Stimulated activated CD4-positive, alpha-beta T cell treated with anti-CD3 and anti-CD28 coated beads, TNF-alpha, amount 100 ng/mL, for 48 hours (primary cell): ENCODE data around the gene HDAC6.

ENCODE experiments used
- DNase-seq, 3 donors: peaks; one replicate each; pipeline ENCODE4 v3.0.0-alpha.2; 2020; ENCODE audit warnings: low read depth in 3 of 3

Gene HDAC6

DNA sequence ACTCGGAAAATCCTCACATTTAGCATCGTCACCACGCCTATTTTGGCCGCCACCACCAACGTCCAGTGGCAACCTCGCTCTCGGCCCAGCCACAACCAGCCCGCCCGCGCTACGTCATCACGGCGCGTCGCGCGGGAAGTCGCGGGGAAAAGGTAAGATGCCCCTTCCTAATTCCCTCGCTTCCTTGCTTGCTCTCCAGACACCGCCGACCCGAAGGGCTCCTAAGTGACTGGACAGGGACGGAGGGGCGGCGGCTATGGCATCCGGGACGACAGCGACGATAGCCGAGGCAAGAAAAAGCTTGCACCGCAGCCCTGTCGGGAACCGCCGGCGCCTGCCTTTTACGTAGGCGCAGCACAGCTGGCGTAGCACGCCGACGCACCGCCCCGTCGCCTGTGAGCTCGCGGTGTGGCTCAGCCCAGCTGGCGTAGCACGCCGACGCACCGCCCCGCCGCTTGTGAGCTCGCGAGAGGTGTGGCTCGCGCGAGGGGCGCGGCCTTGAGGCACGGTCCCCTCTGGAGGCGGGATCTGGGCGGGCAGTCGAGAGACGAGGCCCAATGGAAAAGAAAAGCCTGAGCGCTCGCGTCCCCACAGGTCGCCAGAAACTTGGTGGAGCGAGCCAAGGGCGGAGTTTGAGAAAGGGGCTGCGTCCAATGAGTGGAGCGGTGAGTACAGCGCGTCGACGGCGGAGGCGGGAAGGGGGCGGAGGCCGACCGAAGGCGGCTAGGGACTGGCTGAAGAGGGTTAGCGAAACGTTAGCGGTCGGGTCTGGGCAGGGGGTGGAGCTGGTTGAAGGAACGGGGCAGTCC is at the start of gene HDAC6:
Gene HDAC6, plus strand, starts transcription at position 788 of the 809 bp plus-strand sequence. CDS start 626 bp downstream, outside the sequence.
- peak; percentile 82 to 94 (median 85) for DNase-seq

DNA sequence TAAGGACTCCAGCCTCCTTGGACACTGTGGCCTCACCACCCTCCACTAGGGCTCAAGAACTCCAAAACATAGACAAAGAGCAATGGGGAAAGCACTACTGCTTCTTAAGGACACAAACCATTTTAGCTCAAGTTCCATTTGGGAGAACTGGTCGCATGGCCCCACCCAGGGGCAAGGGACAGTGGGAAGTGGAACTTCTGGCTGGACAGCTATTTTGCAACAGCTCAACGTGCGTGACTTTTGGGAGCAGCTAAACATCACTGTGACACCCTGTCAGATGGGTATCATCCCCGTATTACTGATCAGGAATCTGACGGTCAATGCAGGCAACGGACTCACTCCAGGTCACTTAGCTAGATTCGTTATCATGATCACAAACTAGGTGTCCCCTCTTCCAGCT is 49.4 kb upstream of the HDAC6 start:
- no peak for DNase-seq

DNA sequence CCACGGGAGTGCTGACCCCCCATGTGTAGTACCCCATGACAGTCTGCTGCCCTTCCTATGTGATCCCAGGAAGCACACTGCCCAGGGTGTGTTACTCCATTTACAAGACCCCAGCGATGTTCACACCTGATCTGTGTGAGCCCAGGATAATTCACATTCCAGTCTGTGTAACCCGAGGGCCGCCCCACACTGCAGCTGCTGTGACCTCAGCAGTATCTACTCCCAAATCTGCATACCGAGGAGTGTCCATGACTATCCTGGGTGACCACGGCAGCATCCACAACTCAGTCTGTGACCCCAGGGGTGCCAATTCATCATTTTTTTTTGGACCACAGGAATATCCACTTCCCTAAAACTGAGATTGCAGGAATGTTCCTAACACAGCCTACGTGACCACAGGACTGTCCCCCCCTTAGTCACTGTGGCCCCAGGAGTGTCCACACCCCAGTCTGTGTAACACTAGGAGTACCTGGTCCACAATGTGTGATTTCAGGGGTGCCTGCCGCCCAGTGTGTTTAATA is 48.1 kb upstream of the HDAC6 start:
- DNase-seq = no peak

DNA sequence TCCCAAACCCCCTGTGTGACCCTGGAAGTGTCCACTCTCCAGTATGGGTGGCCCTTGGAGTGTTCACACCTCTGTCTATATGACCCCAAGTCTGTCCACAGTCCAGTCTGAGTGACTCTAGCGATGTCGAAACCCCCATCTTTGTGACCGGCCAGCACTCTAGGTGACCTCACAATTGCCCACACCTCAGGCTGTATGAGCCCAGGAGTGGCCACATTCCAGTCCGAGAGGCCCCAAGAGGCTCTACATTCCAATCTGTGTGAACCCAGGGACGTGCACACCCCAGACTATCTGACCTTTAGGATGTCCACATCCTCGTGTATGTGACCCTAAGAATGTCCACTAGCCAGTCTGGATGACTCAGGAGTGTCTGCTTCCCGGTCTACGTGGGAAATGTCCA is 47.6 kb upstream of the HDAC6 start:
- no peak for DNase-seq

DNA sequence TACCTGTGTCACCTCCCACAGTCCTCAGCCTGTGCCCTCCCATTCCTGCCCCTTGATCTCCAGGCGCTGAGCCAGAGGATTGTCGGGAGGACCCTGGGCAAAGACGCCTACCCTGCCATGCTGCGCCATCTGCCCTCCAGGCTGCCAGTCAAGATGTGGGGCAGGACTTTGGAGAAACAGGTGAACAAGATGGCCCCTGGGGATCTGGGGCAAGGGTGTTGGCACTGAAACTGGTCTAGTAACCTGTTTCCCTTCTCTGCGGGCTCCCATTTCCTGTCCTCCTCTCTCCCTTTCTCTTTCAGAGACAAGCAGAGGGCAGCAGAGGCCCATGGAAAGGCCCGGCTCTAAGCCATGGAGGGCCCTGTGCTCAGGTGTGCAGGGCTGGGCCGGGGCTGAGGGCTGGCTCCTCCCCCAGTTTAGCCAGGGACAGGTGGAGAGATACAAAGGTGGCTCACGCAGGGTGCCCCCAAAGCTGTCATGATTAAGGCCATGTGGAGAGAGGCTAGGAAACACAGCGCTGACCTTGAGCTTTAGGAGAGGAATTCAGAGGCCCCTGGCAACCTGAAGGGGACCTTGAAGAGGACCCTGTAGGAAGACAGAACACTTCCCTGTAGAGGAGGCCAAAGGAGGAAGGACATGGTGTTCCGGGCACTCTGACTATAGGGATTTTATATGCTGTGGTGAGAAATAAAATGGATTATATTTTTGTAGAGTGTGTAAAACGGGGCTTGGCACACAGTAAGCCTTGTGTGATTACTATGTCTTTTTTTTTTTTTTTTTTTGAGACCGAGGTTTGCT is 40.0 kb upstream of the HDAC6 start, which contains the start of gene GLOD5:
Gene GLOD5, plus strand, starts transcription at position 74 of the 798 bp plus-strand sequence. Its CDS starts 44 bp downstream, at position 118.
- DNase-seq = no peak

DNA sequence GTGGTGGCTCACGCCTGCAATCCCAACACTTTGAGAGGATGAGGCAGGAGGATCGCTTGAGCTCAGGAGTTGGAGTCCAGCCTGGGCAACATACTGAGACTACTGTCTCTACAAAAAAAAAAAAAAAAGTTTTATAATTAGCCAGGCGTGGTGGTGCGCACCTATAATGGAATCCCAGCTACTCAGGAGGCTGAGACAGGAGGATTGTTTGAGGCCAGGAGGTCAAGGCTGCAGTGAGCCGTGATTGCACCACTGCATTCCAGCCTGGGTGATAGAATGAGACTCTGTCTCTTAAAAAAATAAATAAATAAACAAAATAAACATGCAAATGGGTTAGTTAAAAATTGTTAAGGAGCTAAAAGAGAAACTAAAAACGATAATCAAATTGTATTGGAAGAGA is 32.6 kb upstream of the HDAC6 start:
- DNase-seq = no peak

DNA sequence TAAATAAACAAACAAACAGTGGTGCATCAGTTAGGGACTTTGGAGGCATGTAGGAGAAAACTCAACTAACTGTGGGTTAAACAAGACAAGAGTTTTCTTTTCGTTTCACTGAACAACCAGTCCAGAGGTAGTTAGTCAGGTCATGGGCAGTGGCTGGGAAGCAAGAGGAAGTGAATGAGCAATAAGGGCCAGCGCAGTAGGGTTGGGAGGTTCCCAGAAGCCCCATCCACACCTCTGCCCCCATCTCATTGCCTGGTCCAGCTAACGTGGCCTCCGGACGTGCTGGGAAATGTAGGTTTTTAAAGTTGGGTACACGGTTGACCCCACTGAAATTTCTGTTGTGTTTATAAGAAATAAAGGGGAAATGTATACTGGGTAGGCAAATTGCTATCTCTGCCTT is 31.6 kb upstream of the HDAC6 start:
- no peak for DNase-seq

DNA sequence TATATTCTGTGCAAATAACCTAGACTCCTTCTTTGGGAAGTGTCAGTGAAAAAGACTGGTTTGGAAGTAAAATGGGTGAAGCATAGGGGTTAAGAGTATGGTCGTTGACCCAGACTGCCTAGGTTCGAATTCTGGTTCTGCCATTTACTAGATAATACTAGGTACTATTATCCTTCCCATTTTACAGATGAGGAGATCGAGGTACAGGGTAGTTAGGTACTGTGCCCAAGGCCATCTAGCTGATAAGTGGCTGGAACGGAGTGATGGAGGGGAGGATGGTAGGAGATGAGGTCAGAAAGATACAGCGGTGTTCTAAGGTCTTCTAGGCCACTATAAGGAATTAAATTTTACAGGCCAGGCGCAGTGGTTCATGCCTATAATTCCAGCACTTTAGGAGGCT is 29.3 kb upstream of the HDAC6 start:
- DNase-seq = no peak

DNA sequence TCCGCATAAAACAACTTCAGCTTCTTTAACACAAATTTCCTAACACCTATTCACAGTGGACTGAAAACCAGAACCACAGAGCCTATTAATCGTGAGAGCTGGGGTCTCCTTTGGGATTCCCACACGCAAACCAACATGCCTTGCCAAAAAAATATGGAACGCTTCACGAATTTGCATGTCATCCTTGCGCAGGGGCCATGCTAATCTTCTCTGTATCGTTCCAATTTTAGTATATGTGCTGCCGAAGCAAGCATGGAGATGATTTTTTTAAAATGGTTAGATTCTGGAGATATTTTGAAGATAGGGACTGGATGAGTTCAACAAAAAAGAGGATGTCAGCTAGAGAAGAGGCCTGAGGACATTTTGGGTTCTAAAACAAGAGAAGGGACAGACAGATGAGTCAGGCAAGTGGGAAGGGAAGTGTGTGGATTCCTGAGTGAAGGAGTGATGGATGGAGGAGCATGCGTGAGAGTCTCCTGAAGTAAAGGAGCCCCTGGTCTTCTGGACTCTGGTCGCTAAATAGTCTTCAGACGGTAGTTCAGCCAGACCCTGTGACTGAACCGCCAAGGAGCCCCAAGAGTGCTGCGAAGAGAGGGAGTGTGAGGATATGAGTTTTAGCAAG is 24.9 kb upstream of the HDAC6 start:
- no peak for DNase-seq

DNA sequence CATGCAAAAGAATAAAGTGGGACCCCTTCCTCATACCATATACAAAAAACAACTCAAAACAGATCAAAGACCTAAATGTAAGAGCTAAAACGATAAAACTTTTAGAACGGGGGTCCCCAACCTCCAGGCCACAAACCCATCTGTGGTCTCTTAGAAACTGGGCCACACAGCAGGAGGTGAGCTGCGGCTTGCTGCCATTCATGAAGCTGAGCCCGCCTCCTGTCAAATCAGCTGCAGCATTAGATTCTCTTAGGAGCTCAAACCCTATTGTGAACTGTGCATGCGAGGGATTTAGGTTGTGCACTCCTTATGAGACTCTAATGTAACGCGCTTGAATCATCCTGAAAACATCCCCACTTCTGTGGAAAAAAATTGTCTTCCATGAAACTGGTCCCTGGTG is 22.5 kb upstream of the HDAC6 start:
- DNase-seq = no peak

DNA sequence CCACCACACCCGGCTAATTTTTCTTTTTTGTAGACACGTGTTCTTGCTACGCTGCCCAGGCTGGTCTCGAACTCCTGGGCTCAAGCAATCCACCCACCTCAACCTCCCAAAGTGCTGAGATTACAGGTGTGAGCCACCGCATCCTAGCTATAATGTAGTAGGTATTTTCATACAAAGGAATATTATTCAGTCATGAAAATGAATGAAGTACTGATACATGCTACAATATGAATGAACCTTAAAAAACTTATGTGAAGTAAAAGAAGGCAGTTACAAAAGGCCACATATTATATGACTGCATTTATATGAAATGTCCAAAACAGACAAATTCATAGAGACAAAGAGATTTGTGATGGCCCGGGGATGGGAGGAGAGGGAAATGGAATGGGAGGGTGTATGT is 20.2 kb upstream of the HDAC6 start:
- no peak for DNase-seq

DNA sequence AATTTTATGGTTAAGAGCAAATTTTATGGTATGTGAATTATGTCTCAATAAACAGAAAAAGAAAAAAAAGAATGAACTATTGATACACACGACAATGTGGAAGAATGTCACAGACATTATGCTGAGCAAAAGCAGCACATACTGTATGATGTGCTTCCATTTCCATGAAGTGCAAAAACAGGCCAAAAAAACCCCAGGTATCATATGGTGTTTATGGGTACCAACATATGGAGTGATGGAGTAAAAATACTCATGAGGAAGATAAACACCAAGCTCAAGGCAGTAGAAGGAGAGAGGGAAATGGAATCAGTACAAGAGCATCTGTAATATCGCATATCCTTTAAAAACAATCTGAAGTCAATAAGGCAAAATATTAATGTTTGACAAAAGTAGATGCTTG is 19.7 kb upstream of the HDAC6 start:
- no peak for DNase-seq

DNA sequence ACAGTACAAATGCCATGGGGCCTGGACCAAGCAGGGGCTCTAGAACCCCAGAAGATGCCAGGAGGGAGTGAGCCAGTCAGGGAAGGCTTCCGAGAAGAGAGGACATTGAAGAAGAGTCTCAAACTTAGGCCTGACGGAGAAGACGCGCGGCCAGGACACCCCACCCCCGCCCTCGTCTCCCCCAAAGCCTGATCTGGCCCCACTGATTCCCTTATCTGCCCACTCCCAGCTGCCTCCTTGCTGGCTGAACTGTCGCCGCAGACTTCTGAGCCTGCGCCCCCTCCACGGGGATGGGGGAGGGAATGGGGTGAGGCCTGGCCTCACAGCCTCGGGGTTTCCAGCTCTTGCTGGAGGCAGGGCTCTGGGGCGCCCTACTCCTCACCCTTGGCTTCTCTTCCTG is 19.1 kb upstream of the HDAC6 start:
- DNase-seq = no peak

DNA sequence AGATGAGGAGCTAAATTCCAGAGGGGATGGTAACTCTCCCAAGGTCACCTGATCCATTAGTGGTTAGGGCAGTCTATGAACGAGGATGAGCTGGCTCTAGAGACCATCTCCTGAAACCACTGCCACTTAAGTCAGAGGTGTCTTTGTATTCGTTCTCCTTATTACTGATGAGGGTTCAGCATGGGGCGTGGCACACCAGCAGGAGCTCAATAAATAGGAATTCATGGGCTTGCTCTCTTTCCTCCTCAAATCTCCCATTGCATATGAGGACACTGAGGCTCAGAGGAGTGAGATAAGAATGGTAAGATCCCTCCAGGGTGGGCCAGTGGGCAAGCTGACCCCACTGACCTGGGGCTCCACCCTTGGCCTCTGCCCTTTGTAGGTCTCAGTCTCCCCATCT is 17.1 kb upstream of the HDAC6 start:
- DNase-seq = no peak

DNA sequence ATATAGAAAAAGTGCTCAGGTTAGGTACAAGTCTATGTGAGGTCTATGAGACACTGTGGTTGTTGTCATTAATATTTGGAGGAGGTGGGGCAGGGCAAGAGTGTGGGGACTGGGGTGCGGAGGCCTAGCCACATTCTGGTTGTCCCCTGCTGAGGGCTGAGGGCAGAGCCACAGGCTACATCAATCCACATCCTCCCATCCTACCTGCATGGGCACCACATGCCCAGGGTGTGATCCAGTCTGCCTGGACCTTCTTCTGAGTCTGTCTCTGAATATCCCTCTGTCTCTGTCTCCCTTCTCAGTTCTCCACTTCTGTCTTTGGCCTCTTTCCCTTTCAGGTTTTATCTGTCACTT is 16.7 kb upstream of the HDAC6 start:
- no peak for DNase-seq

DNA sequence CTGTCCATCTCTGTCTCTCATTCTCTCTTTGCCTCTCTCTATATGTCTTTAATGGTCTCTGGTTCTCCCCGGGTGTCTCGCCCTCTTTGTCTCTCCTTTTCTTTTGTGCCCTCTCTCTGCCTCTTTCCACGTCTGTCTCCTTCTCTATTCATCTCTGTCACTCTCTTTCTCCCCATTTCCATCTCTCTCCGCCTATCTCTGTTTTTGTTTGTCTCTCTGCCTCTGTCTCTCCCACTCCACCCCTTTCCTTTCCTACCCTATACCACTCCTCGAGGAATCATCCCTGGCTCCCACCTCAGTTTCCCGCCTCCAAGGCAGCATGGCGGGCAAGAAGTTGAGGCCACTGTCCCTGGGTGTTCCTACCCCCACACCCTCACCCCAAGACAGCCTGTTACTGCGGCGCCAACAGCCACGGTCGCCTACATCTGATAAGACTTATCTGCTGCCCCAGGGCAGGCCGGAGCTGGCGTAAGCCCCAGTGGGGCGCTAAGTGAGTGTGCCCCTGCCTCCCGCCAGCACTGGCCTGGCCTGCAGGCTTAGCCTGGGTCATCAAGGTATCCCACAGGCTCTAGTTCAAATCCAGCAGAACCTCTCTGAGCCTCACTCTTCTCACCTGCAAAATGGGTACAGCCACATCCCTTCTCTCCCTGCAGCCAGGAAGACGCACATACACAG is 16.2 kb upstream of the HDAC6 start:
- DNase-seq = no peak

DNA sequence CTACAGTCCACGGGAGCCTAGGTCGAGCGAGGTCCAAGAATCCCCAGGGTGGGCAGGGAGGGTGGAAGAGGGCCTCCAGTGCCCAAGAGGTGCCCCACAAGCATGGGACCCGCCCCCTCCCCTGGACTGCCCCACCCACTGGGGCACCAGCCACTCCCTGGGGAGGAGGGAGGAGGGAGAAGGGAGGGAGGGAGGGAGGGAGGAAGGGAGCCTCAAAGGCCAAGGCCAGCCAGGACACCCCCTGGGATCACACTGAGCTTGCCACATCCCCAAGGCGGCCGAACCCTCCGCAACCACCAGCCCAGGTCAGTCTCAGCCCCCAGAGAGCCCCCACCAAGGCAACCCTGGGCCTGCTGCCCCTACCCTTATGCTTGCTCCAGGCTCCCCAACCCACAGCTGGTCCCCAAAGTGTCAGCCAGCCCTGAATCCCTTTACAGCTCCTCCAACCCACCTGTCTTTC is 15.5 kb upstream of the HDAC6 start, which contains the start of gene GATA1:
Gene GATA1, plus strand, starts transcription at position 250 of the 460 bp plus-strand sequence. CDS start 4,520 bp downstream, outside the sequence.
- no peak for DNase-seq

DNA sequence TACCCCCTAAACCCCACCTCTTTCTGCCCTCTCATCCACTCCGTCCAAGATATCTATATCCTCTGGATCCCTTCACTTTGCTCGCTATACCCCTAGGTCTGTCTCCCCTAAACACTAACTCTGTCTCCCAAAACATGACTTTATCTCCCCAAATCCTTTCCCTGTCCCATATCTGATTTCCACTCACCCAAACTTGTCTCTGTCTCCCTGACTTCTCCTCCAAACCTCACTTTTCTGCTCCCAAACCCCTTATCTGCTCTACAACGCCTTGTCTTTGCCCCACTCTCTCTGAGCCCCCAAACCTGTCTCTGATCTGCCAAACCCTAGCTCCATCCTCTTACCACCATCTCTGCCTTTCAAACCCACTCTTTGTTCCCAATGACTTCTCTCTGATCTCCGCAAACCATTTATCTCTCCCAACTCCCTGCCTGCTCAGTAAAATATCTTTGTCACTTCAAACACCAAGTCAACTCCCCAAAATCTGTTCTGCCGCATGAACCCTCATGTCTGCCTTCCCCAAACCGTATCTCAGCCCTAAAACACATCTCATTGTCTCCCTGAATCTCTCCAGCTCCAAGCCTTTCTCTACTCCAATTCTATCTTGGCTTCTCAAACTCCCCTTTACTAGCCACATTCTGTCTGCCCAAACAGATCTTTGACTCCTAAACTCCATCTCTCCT is 14.9 kb upstream of the HDAC6 start:
- DNase-seq = no peak

DNA sequence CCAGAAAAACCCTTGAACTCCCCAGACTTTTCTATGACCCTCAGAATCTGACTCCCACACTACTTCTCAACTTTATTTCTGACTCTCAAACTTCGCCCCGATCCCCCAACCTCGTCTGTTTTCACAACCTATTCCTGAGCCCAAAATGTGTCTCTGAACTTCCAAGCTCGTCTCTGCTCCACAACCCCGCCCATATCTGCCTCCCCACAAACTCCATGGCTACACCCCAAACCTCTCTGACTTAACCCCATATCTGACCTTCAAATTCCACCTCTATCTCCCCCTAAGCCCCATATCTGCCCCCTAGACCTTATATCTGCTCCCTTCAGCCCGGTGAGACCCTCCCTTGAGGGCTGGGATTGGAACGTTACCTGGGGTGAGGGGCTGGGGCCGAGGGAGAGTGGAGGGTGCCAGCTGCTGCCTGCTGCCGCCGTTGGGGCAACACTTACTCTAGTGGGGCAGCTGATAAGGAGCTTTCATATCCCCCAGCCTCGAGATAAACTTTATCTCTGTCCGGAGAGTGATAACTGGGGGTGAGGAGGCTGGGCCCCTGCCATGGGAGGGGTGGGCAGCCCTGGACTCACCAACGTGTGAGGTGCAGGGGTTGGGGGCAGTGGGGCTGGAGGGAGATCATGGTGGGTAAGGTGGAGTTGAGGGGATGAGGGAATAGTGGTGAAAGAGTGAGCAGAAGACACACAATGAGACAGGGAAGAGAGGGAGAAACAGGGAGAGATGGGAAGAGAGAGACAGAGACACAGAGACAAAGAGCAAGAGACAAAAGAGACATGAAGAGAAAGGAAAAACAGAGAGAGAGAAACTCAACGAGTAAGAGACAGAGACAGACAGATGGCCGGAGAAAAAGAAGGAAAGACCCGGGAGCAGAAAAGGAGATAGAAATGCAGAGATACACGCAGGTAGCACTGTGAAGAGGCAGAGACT is 14.1 kb upstream of the HDAC6 start:
- DNase-seq = no peak
